Right atrium auricular region (tissue), 2 donors: Measurements from ENCODE around the gene ZNF346. TPM values are rescaled to one million over a fixed set of nuclear protein-coding genes. Genes with fewer than 3 reads are reported as not detected.
"Not testable (repeated sequence)": the region's sequence is repeated elsewhere in the genome, so short reads cannot be mapped to it uniquely, and the experiment has no call there.

Source experiments
- DNase-seq: peaks from one replicate; pipeline ENCODE4 v3.0.0-alpha.2; 2019; ENCODE audit warnings: low spot score
- H3K27ac ChIP-seq, 2 donors: fragments of 200-600 bp; sonication (generic); 1 replicate in 1 of 2; 2 replicates in 1 of 2; pipeline ENCODE4 v1.5.1; 2016 to 2019
- H3K27me3 ChIP-seq, 2 donors: fragments of 200-600 bp; sonication (generic); one replicate each; pipeline versions ENCODE4 v1.5.1 to v1.6.0; 2017 to 2019
- H3K36me3 ChIP-seq: fragments of 200-600 bp; sonication (generic); one replicate; pipeline ENCODE4 v1.5.1; 2016
- H3K4me1 ChIP-seq, 2 donors: fragments of 200-600 bp; sonication (generic); one replicate each; pipeline versions ENCODE4 v1.5.1 to v1.6.0; 2017 to 2019
- H3K4me3 ChIP-seq, 2 donors: fragments of 200-600 bp; sonication (generic); 1 replicate in 1 of 2; 2 replicates in 1 of 2; pipeline ENCODE4 v1.5.1; 2017 to 2019; ENCODE audit warnings: mild to moderate bottlenecking in 1 of 2, moderate library complexity in 1 of 2
- H3K9me3 ChIP-seq, 2 donors: fragments of 200-600 bp; sonication (generic); one replicate each; pipeline ENCODE4 v1.5.1; 2019
- CTCF ChIP-seq, 2 donors: fragments of 200-600 bp; sonication (generic); IDR thresholded peaks; one replicate each; pipeline ENCODE4 v1.5.1; 2019; ENCODE audit warnings: antibody characterized with exemption in 2 of 2
- total RNA-seq, 2 donors: library from RNA; depleted of rRNA; stranded (reverse); fragments of >200 nt; gene quantifications; one replicate each; pipeline ENCODE4 v1.1.0, GENCODE V29; 2016

ZNF346 gene
- total RNA-seq, result 1 to 10 TPM; 8.5 TPM

- TF ChIP-seq CTCF (IDR thresholded peaks at IDR 0.05), result peak; percentile 57 to 74
- no peaks in the 10 kb centered on the region for H3K9me3 ChIP-seq
- H3K4me1 ChIP-seq, result peaks cover 0 to 16% of the 10 kb centered on the region in 2 donors
- H3K27me3 ChIP-seq, result no peaks in the 10 kb centered on the region
- H3K36me3 ChIP-seq, result no peaks in the 10 kb centered on the region
- DNase-seq, result peak; percentile 93
- H3K27ac ChIP-seq, result peak within 1 kb of the TSS; percentile 85 to 87
- peak within 1 kb of the TSS; percentile 79 to 86 for H3K4me3 ChIP-seq
Measured at GRCh38 chr5:177022386-177023302, at the start of gene ZNF346. Gene ZNF346 (plus strand): TSS chr5:177022696. CDS start chr5:177022739, 43 bp downstream.

- no peak for DNase-seq
- H3K9me3 ChIP-seq, result no peaks in the 10 kb centered on the region
- H3K36me3 ChIP-seq, result peaks cover 31% of the 10 kb centered on the region
- H3K27me3 ChIP-seq, result no peaks in the 10 kb centered on the region
- H3K27ac ChIP-seq, result no peak overlapping the region
- TF ChIP-seq CTCF (IDR thresholded peaks at IDR 0.05), result no peak
- H3K4me1 ChIP-seq, result peaks cover 0 to 5% of the 10 kb centered on the region in 2 donors
- no peak overlapping the region for H3K4me3 ChIP-seq
Measured at GRCh38 chr5:176979669-176980068, 42.8 kb upstream of the ZNF346 start.

- Histone ChIP-seq H3K9me3 (no peaks in the 10 kb centered on the region), H3K4me3 (no peak overlapping the region), H3K27me3 (no peaks in the 10 kb centered on the region), H3K36me3 (peaks cover 29% of the 10 kb centered on the region), H3K27ac (no peak overlapping the region), H3K4me1 (peaks cover 0 to 5% of the 10 kb centered on the region in 2 donors)
- no peak for DNase-seq
- no peak for TF ChIP-seq CTCF (IDR thresholded peaks at IDR 0.05)
Measured at GRCh38 chr5:176980818-176981217, 41.7 kb upstream of the ZNF346 start.

- H3K9me3 ChIP-seq, H3K4me1 ChIP-seq, H3K4me3 ChIP-seq, H3K27ac ChIP-seq, H3K27me3 ChIP-seq, DNase-seq: not testable (repeated sequence)
- peaks cover 29% of the 10 kb centered on the region for H3K36me3 ChIP-seq
Measured at GRCh38 chr5:176983112-176983511, 39.4 kb upstream of the ZNF346 start.

GRCh38 chr5:176983593-176983992 lies 38.9 kb upstream of the ZNF346 start:
- H3K4me3 ChIP-seq, H3K4me1 ChIP-seq, H3K27me3 ChIP-seq, DNase-seq, H3K9me3 ChIP-seq, H3K27ac ChIP-seq: not testable (repeated sequence)
- peaks cover 29% of the 10 kb centered on the region for H3K36me3 ChIP-seq

- not testable (repeated sequence) for H3K27me3 ChIP-seq, H3K9me3 ChIP-seq, H3K27ac ChIP-seq, H3K4me1 ChIP-seq, DNase-seq, H3K4me3 ChIP-seq
- peaks cover 25% of the 10 kb centered on the region for H3K36me3 ChIP-seq
Measured at GRCh38 chr5:176984176-176984575, 38.3 kb upstream of the ZNF346 start.

GRCh38 chr5:176985516-176985915 lies 37.0 kb upstream of the ZNF346 start:
- no peak for DNase-seq
- Histone ChIP-seq H3K9me3 (no peaks in the 10 kb centered on the region), H3K27me3 (no peaks in the 10 kb centered on the region), H3K27ac (no peak overlapping the region), H3K4me1 (no peaks in the 10 kb centered on the region), H3K4me3 (no peak overlapping the region), H3K36me3 (peaks cover 14% of the 10 kb centered on the region)
- TF ChIP-seq CTCF (IDR thresholded peaks at IDR 0.05), result no peak
